ENCODE measurements around the gene RASGEF1C.

RASGEF1C gene

GRCh38 chr5:180209137-180209581 lies at the start of gene RASGEF1C:
RASGEF1C (minus strand) TSS chr5:180209211; CDS start chr5:180138052, 71,159 bp downstream.
- peak; percentile 19 for DNase-seq (ENCODE audit: low spot score)

GRCh38 chr5:180253036-180253824 lies 44.2 kb upstream of the RASGEF1C start:
- no peak for DNase-seq (ENCODE audit: low spot score)

- no peak for DNase-seq (ENCODE audit: low spot score)
Measured at GRCh38 chr5:180251887-180252286, 42.9 kb upstream of the RASGEF1C start.

- no peak for DNase-seq (ENCODE audit: low spot score)
Measured at GRCh38 chr5:180251141-180251540, 42.1 kb upstream of the RASGEF1C start.

GRCh38 chr5:180250329-180250728 lies 41.3 kb upstream of the RASGEF1C start:
- DNase-seq (ENCODE audit: low spot score): no peak

GRCh38 chr5:180241600-180241999 lies 32.6 kb upstream of the RASGEF1C start:
- DNase-seq (ENCODE audit: low spot score): no peak

- DNase-seq (ENCODE audit: low spot score): no peak
Measured at GRCh38 chr5:180238631-180239030, 29.6 kb upstream of the RASGEF1C start.

- no peak for DNase-seq (ENCODE audit: low spot score)
Measured at GRCh38 chr5:180235846-180236245, 26.8 kb upstream of the RASGEF1C start.

- DNase-seq (ENCODE audit: low spot score): no peak
Measured at GRCh38 chr5:180235077-180235476, 26.1 kb upstream of the RASGEF1C start.

- DNase-seq (ENCODE audit: low spot score): no peak
Measured at GRCh38 chr5:180234271-180234670, 25.3 kb upstream of the RASGEF1C start.

GRCh38 chr5:180233729-180234128 lies 24.7 kb upstream of the RASGEF1C start:
- no peak for DNase-seq (ENCODE audit: low spot score)

- no peak for DNase-seq (ENCODE audit: low spot score)
Measured at GRCh38 chr5:180230017-180230416, 21.0 kb upstream of the RASGEF1C start.

GRCh38 chr5:180222056-180222455 lies 13.0 kb upstream of the RASGEF1C start:
- no peak for DNase-seq (ENCODE audit: low spot score)

- DNase-seq (ENCODE audit: low spot score): no peak
Measured at GRCh38 chr5:180217797-180218196, 8.8 kb upstream of the RASGEF1C start.

- DNase-seq (ENCODE audit: low spot score): no peak
Measured at GRCh38 chr5:180216646-180217171, 7.7 kb upstream of the RASGEF1C start.

- DNase-seq (ENCODE audit: low spot score): no peak
Measured at GRCh38 chr5:180215783-180216630, 7.0 kb upstream of the RASGEF1C start.

GRCh38 chr5:180214870-180215770 lies 6.1 kb upstream of the RASGEF1C start:
- DNase-seq (ENCODE audit: low spot score): no peak

- no peak for DNase-seq (ENCODE audit: low spot score)
Measured at GRCh38 chr5:180213657-180214207, 4.7 kb upstream of the RASGEF1C start.

- no peak for DNase-seq (ENCODE audit: low spot score)
Measured at GRCh38 chr5:180213256-180213600, 4.2 kb upstream of the RASGEF1C start.

GRCh38 chr5:180212363-180213255 lies 3.6 kb upstream of the RASGEF1C start:
- no peak for DNase-seq (ENCODE audit: low spot score)

GRCh38 chr5:180211761-180212035 lies 2.7 kb upstream of the RASGEF1C start:
- DNase-seq (ENCODE audit: low spot score): no peak
